GM10266 (cell line): Measurements from ENCODE around the gene WNK1.

ENCODE experiments used
- DNase-seq: peaks from one replicate; pipeline ENCODE4 v3.0.0; 2012; ENCODE audit errors: extremely low spot score
- CTCF ChIP-seq: IDR thresholded peaks from 2 replicates; pipeline ENCODE4 v1.5.1; 2012; ENCODE audit warnings: mild to moderate bottlenecking, low read depth; ENCODE audit not compliant: control insufficient read depth, insufficient read depth; ENCODE audit errors: missing control alignments

WNK1 gene

GRCh38 chr12:826331-826730, 74.0 kb downstream of the WNK1 start:
- no peak for DNase-seq
- no peak for TF ChIP-seq CTCF

- TF ChIP-seq CTCF = no peak
- DNase-seq = no peak
Observed at GRCh38 chr12:828726-829395, 76.5 kb downstream of the WNK1 start.

GRCh38 chr12:830111-830867, 77.9 kb downstream of the WNK1 start:
- DNase-seq = no peak
- TF ChIP-seq CTCF = no peak

- TF ChIP-seq CTCF = no peak
- no peak for DNase-seq
Observed at GRCh38 chr12:835754-836518, 83.6 kb downstream of the WNK1 start.

GRCh38 chr12:836952-837351, 84.6 kb downstream of the WNK1 start:
- TF ChIP-seq CTCF = no peak
- no peak for DNase-seq

- no peak for TF ChIP-seq CTCF
- no peak for DNase-seq
Observed at GRCh38 chr12:837548-837947, 85.2 kb downstream of the WNK1 start.

GRCh38 chr12:843609-844008, 91.2 kb downstream of the WNK1 start:
- TF ChIP-seq CTCF = no peak

More at GRCh38 chr12:843609-844008, 91.2 kb downstream of the WNK1 start:
- no peak for DNase-seq
